SJSA1 (cell line): ENCODE measurements around the gene OR52N2. TPM values are rescaled to one million over a fixed set of nuclear protein-coding genes. Genes with fewer than 3 reads are reported as not detected.
A peak's percentile ranks its signal among the peaks of the same experiment; 100 is the strongest.

Experiments used
- DNase-seq, 2 experiments: peaks; one replicate each; pipeline ENCODE4 v3.0.0-alpha.2; 2015 to 2020; ENCODE audit warnings: low spot score in 2 of 2, low read depth in 1 of 2
- H3K27ac ChIP-seq: fragments of 250-450 bp; sonication (Bioruptor Pico); 2 replicates; pipeline ENCODE4 v1.5.1; 2020; ENCODE audit warnings: mild to moderate bottlenecking, moderate library complexity
- H3K27me3 ChIP-seq: fragments of 250-450 bp; sonication (Bioruptor Pico); replicated peaks from 2 replicates; pipeline ENCODE4 v1.5.1; 2020; ENCODE audit warnings: mild to moderate bottlenecking, moderate library complexity
- H3K36me3 ChIP-seq: fragments of 250-450 bp; sonication (Bioruptor Pico); 2 replicates; pipeline ENCODE4 v1.5.1; 2020; ENCODE audit warnings: mild to moderate bottlenecking
- H3K4me1 ChIP-seq: fragments of 250-450 bp; sonication (Bioruptor Pico); replicated peaks from 2 replicates; pipeline ENCODE4 v1.6.1; 2021; ENCODE audit warnings: mild to moderate bottlenecking
- H3K4me3 ChIP-seq: fragments of 250-450 bp; sonication (Bioruptor Pico); 2 replicates; pipeline ENCODE4 v1.5.1; 2020; ENCODE audit warnings: mild to moderate bottlenecking
- H3K9me3 ChIP-seq: fragments of 250-450 bp; sonication (Bioruptor Pico); replicated peaks from 2 replicates; pipeline ENCODE4 v1.5.1; 2020; ENCODE audit warnings: mild to moderate bottlenecking
- total RNA-seq: library from RNA; depleted of rRNA; stranded (reverse); fragments of >200 nt; shearing (Covaris generic); gene quantifications from 2 replicates; pipeline ENCODE4 v1.2.3, GENCODE V29; 2014; rRNA removed

Gene OR52N2
- total RNA-seq: not detected in 2 replicates

DNA sequence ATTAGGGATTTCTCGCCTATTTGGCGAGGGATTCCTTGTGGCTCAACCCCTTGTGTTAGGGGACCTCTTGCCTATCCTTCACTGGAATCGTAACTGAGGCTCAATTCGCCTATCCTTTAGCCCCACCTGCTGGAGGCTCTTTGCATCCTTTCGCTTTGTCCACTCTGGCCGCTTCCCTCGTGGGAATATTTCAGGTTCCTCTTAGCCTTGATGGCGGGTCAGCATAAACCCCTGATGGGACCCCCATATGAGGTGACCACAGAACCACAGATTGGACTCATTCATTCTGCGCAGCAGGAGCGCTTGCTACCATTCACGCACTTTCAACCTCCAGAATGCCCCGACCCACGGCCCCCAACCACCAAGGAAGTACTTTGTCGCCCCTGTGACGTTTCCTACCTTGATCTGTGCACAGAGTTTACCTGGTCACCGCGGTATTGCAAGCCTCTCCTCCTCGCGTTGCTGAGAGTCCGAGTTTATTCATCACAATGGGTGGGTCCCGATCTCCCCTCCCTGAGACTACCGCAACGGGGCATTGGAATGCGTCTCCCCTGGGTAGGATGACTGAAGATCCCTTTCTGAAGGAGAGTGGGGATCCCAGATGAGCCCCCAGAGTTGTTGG, at the start of gene OR52N2:
Gene OR52N2 (plus strand): TSS at position 425 of the 622 bp plus-strand sequence. CDS start 11,412 bp downstream, outside the sequence.
- no peaks in the 10 kb centered on the region for H3K27me3 ChIP-seq
- peak; percentile 31 to 53 for DNase-seq

DNA sequence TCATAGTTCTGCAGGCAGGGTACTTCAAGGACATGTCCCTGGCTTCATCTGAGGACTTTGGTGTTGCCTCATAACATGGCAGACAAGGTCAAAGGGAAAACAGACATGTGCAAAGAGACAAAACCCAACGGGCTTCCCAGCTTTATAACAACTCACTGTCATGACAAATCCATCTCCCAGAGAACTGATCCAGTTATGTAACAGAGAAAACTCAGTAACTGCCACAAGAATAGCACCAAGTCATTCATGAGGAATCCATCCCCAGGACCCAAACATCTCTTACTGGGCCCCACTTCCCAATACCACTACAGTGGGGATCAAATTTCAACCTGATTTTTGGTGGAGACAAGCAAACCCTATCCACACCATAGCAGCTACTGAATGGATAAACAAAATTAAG, 41.7 kb upstream of the OR52N2 start:
- Histone ChIP-seq H3K4me3 (no peak overlapping the region), H3K9me3 (no peaks in the 10 kb centered on the region), H3K4me1 (no peaks in the 10 kb centered on the region), H3K27ac (no peak overlapping the region), H3K36me3 (no peaks in the 10 kb centered on the region), H3K27me3 (no peaks in the 10 kb centered on the region)
- no peak for DNase-seq

More for the DNA sequence above, at the start of gene OR52N2:
- H3K27ac ChIP-seq: no peak within 1 kb of the TSS
- no peaks in the 10 kb centered on the region for H3K36me3 ChIP-seq
- no peaks in the 10 kb centered on the region for H3K9me3 ChIP-seq
- H3K4me3 ChIP-seq: peak within 1 kb of the TSS; percentile 23
- no peaks in the 10 kb centered on the region for H3K4me1 ChIP-seq

DNA sequence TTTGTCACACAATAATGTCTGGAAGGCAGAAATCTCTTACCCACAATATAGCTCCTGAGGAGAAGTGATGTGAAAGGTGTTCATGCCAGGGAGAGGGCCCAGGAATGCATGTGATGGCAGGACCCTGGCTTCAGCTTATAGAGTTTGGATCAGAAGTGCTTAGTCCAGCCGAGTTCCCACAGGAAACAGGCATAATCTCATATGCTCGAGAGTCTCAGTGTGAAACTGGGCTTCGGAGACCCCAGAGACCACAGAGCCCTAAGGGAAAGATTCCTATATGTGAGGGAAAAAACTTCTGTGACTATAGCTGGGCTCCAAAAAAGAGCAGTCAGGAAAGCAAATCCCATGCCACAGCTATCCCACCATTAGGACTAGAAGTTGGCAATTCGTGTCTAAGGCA, 25.5 kb upstream of the OR52N2 start, which contains the start of gene OR52N5:
Gene OR52N5 (minus strand): TSS at position 101 of the 400 bp plus-strand sequence. CDS start 4,721 bp downstream, outside the sequence.
- H3K9me3 ChIP-seq: no peaks in the 10 kb centered on the region
- H3K27ac ChIP-seq: no peak within 1 kb of the TSS
- H3K4me3 ChIP-seq: no peak within 1 kb of the TSS
- H3K4me1 ChIP-seq: no peaks in the 10 kb centered on the region
- H3K36me3 ChIP-seq: no peaks in the 10 kb centered on the region
- no peaks in the 10 kb centered on the region for H3K27me3 ChIP-seq
- DNase-seq: no peak

DNA sequence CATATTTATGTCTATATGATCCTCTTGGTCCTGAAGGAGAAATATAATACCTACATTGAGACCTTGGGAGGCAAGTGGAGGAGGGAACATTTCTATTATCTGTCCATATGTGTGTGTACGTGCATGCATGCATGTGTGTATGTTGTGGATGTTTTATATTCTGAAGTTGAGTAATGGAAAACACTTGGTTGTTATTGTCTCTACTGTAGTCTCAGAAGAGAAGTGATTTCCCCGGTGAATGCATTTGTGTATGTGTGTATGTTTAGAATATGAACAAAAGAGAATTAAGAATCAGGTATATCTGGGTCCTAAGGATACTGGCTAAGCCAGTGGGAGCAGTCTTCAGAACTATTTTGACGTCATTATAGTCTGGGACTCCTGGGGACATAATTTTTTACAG, 17.6 kb upstream of the OR52N2 start, which contains the start of gene OR52N1:
Gene OR52N1 (minus strand): TSS at position 101 of the 400 bp plus-strand sequence. CDS start 2,449 bp downstream, outside the sequence.
- H3K4me3 ChIP-seq: no peak within 1 kb of the TSS
- DNase-seq: no peak
- no peak within 1 kb of the TSS for H3K27ac ChIP-seq
- H3K4me1 ChIP-seq: no peaks in the 10 kb centered on the region
- H3K9me3 ChIP-seq: no peaks in the 10 kb centered on the region
- H3K27me3 ChIP-seq: no peaks in the 10 kb centered on the region
- no peaks in the 10 kb centered on the region for H3K36me3 ChIP-seq

DNA sequence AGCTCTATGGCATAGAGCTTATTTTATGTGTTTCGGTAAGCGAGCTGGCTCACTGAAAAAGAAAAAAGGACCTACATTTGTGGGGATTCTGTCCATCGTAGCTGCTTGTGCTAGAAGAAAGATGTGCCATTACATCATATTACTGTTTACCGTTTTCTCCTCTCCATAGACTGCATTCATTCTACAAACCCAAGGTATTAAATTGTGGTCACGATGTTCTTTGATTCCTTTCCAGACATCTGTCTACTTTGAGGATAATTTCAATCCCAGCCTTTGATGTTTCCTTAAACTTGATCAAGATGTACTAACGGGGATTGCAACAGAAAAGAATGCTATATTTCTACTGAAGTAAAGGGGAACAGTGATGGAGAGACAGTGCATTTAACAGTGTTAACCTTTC, 12.2 kb upstream of the OR52N2 start:
- Histone ChIP-seq H3K27ac (no peak overlapping the region), H3K36me3 (no peaks in the 10 kb centered on the region), H3K4me1 (no peaks in the 10 kb centered on the region), H3K4me3 (no peak overlapping the region), H3K9me3 (no peaks in the 10 kb centered on the region), H3K27me3 (no peaks in the 10 kb centered on the region)
- no peak for DNase-seq

DNA sequence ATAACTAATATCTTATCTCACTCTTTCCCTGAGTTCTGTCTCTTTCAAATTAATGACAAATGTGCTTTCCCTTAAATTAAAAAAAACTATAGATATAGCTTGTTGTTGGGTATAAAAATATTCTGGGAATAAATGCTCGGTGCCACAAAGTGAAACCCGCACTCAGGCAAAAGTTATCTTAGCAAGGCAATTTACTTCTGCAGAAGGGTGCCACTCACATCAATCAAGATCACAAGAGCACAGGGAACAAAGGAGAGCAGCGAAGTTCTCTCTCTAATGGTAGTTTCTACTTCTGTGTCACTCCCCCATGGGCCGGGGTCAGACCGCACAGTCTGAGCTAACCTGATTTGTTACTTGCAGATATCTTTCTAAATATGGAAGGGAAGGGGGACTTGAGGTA, 4.7 kb upstream of the OR52N2 start:
- Histone ChIP-seq H3K4me3 (no peak overlapping the region), H3K4me1 (no peaks in the 10 kb centered on the region), H3K36me3 (no peaks in the 10 kb centered on the region), H3K27ac (no peak overlapping the region), H3K27me3 (no peaks in the 10 kb centered on the region), H3K9me3 (no peaks in the 10 kb centered on the region)
- no peak for DNase-seq

DNA sequence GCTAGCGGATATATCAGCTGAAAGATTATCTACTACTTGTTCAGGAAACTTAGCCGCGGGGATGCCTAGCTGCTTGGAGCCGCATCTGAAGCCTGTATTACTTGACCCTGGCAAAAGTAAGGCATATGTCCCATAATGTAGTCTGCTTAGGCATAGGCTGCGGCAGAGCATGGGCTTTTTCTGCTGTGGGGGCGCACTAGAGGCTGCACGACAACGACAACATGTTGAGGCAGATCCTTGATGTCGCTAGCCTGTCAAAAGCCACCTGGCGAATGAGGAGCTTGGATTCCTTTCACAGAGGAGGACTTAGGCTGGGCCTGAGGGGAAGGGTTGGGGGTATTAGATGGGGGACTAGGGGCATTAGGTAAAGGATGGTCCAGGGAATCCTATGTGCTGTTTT, 1.1 kb upstream of the OR52N2 start:
- H3K4me1 ChIP-seq: no peaks in the 10 kb centered on the region
- H3K27me3 ChIP-seq: no peaks in the 10 kb centered on the region
- no peak overlapping the region for H3K27ac ChIP-seq
- H3K36me3 ChIP-seq: no peaks in the 10 kb centered on the region
- no peak for DNase-seq
- H3K4me3 ChIP-seq: no peak overlapping the region
- H3K9me3 ChIP-seq: no peaks in the 10 kb centered on the region

DNA sequence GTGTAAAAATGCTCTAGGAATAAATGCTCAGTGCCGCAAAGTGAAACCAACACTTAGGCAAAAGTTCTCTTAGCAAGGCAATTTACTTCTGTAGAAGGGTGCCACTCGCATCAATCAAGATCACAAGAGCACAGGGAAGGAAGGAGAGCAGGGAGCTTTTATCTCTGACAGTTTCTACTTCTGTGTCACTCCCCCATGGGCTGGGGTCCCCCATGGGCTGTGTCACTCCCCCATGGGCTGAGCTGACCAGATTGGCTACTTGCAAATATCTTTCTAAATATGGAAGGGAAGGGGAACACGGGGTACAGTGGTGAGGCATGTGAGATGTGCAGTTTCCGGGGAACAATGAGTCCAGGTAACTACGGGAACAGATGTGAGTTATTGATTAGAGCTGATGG, 397 bp downstream of the OR52N2 start:
- no peak for DNase-seq
- Histone ChIP-seq H3K4me1 (no peaks in the 10 kb centered on the region), H3K9me3 (no peaks in the 10 kb centered on the region), H3K27me3 (no peaks in the 10 kb centered on the region), H3K27ac (no peak overlapping the region), H3K36me3 (no peaks in the 10 kb centered on the region), H3K4me3 (peak overlapping the region; percentile 23)

DNA sequence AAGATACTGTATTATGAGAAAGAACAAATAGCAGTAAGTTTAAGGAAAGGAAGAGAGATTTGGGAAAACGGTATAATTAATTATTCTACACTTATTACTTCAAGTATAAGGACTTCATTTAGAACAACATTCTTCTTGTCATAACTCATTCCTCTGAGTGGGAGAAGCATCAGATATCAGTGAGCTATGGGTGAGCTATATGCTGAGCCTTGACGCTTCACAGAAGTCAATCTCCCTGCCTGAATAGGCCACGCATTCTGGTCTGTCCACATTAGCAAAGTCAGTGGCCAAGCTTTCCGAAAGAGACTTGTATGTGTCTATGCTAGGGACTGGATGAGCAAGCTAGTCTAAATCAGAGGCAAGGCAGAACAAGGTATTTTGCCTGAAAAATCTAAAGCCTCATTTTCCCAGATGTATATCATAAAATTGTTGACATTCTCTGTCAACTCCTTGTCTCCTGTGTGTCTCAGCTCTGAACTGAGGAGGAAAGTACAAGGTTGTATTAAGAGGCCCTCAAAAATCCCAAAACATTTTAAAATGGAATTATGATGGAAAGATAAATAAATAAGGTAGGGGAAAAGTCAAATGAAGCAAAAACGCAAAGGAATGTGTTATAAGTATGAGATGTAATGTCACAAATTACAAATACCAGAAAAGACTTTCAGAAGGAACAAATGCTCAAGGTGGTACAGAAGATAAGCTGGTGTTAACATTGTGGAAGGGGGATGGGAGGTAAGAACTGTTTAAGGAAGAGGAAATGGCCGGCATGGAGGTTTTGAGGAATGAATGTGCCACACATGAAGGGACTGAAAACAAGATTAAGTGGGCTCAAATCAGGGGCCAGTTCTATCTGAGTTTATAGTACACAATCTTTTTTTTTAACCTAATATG, 1.4 kb downstream of the OR52N2 start:
- no peaks in the 10 kb centered on the region for H3K27me3 ChIP-seq
- no peak overlapping the region for H3K27ac ChIP-seq
- no peaks in the 10 kb centered on the region for H3K4me1 ChIP-seq
- no peak overlapping the region for H3K4me3 ChIP-seq
- no peaks in the 10 kb centered on the region for H3K36me3 ChIP-seq
- no peaks in the 10 kb centered on the region for H3K9me3 ChIP-seq
- DNase-seq: no peak

DNA sequence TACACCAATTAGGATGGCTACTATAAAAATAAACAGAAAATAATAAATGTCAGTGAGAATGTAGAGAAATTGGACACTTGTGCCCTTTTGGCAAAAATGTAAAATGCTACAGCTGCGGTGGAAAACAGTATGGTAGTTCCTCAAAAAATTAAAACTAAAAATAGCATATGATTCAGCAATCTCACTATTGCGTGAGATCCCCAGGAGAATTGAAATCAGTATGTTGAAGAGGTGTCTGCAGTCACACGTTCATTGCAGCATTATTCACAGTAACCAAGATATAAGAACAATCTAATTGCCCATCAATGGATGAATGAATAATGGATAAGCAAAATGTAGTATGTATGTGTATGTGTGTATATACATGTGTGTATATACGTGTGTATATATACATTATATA, 6.8 kb downstream of the OR52N2 start:
- no peak for DNase-seq
- Histone ChIP-seq H3K9me3 (no peaks in the 10 kb centered on the region), H3K27me3 (no peaks in the 10 kb centered on the region), H3K36me3 (no peaks in the 10 kb centered on the region), H3K27ac (no peak overlapping the region), H3K4me1 (no peaks in the 10 kb centered on the region), H3K4me3 (no peak overlapping the region)

DNA sequence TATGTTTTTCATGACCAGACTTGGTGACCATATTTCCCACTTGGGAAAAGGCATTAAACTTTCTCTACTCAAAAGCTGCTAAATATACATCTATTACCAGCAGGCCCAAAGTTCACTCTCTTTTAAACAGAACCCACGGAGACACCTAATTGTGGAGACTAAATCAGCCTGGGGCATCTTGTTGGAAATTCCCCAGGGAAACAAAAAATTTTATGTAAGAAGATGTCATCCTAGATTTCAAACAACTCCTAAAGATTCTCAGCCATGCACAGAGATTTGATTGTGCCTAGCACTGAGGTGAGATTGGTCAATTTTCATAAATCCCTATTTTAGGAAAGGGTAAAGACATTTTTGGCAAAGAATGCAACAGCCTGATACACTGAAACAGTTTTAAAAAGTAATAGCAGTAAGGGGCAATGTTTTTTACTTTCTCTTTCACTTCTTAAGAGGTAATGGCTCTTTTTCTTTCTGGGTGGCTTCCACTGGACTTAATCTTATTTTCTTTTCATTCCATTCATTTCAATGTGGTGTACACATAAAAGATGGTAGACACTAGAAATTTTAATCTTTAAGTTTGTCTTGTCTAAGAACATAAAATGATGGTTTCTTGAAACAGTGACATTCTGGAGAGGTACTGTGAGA, 9.6 kb downstream of the OR52N2 start:
- no peaks in the 10 kb centered on the region for H3K36me3 ChIP-seq
- no peak overlapping the region for H3K4me3 ChIP-seq
- no peaks in the 10 kb centered on the region for H3K4me1 ChIP-seq
- no peaks in the 10 kb centered on the region for H3K9me3 ChIP-seq
- no peaks in the 10 kb centered on the region for H3K27me3 ChIP-seq
- H3K27ac ChIP-seq: no peak overlapping the region
- no peak for DNase-seq

DNA sequence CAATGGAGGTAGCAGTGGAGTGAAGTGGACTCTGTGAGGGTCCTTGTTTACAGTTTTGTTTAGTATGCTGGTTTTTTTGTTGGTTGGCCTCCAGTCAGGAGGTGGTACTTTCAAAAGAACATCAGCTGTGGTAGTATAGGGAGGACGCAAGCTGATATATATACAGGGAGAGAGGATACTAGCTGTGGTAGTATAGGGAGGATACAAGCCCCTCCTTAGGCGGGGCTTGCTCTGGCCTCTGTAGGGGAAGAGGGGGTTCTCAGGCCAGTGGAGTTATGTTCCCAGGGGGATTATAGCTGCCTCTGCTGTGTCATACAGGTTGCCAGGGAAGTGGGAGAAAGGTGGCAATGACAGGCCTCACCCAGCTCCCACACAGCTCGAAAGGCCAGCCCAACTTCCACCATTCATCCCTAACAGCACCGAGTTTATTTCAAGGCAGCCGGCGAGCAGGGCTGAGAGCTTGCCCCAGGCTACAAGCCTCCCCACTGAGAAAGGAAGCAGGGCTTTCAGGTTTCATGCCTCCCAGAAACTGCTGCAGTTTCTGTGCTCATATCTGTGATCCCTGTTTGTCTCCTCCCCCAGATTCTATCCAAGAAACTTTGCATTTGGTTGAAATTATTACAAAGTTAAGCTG, 22.6 kb downstream of the OR52N2 start:
- H3K27ac ChIP-seq: no peak overlapping the region
- H3K27me3 ChIP-seq: no peaks in the 10 kb centered on the region
- no peaks in the 10 kb centered on the region for H3K9me3 ChIP-seq
- no peaks in the 10 kb centered on the region for H3K4me1 ChIP-seq
- H3K4me3 ChIP-seq: no peak overlapping the region
- no peak for DNase-seq
- H3K36me3 ChIP-seq: no peaks in the 10 kb centered on the region

DNA sequence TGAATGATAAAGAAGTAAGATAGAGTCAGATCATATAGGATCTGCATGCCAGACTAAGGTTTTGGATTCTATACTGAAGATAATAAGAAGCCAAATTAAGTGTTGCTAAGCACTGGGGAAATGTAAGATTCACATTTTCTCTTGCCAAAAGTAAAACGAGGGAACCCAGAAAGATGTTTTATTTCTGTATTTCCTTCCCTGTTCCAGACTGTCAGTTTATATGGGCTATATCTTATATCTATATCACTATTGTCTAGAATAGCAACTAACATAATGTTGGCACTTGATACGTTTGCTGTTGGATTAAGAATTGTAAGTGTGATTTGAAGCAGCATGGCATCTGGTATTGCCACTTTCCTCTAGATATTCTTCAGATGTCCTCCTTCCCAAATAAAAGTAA, 24.7 kb downstream of the OR52N2 start:
- H3K27me3 ChIP-seq: no peaks in the 10 kb centered on the region
- no peaks in the 10 kb centered on the region for H3K36me3 ChIP-seq
- no peak overlapping the region for H3K27ac ChIP-seq
- no peak for DNase-seq
- H3K4me1 ChIP-seq: no peaks in the 10 kb centered on the region
- no peak overlapping the region for H3K4me3 ChIP-seq
- no peaks in the 10 kb centered on the region for H3K9me3 ChIP-seq
